Pancreas (tissue), 10 donors: Measurements from ENCODE around the gene OGG1. TPM values are rescaled to one million over a fixed set of nuclear protein-coding genes. Genes with fewer than 3 reads are reported as not detected.

Source experiments
- ATAC-seq, 4 donors: fragments of 200-7000 bp; cut with Tn5 transposase; one replicate each; pipeline versions ENCODE4 v1.8.0 to v1.9.1; 2020; ENCODE audit warnings: mild to moderate bottlenecking in 4 of 4, moderate library complexity in 4 of 4
- DNase-seq, 6 donors: peaks; one replicate each; pipeline ENCODE4 v3.0.0-alpha.2; 2020
- FAIRE-seq: peaks from 2 replicates; lab custom pipeline; 2012; peaks lifted over from hg19 to GRCh38; lab: Jason Lieb, UNC
- H3K27ac ChIP-seq, 4 donors: fragments of 200-600 bp; sonication (generic); 1 replicate in 3 of 4; 2 replicates in 1 of 4; pipeline versions ENCODE4 v1.5.0 to v1.8.0; 2020
- H3K27me3 ChIP-seq, 4 donors: fragments of 200-600 bp; one replicate each; pipeline ENCODE4 v1.8.0; 2021
- H3K36me3 ChIP-seq, 3 donors: fragments of 200-600 bp; sonication (generic) in 1 of 3; one replicate each; pipeline versions ENCODE4 v1.5.0 to v1.8.0; 2020 to 2021
- H3K4me1 ChIP-seq, 3 donors: fragments of 200-600 bp; one replicate each; pipeline ENCODE4 v1.8.0; 2021
- H3K4me3 ChIP-seq, 4 donors: fragments of 200-600 bp; sonication (generic) in 2 of 4; one replicate each; pipeline versions ENCODE4 v1.5.0 to v1.8.0; 2020 to 2021
- H3K9me3 ChIP-seq, 4 donors: fragments of 200-600 bp; one replicate each; pipeline ENCODE4 v1.8.0; 2021
- CTCF ChIP-seq, 4 donors: fragments of 200-600 bp; sonication (generic) in 3 of 4; IDR thresholded peaks; one replicate each; pipeline versions ENCODE4 v1.5.0 to v1.8.0; 2021; ENCODE audit warnings: antibody characterized with exemption in 4 of 4
- WGBS, 2 donors: extraction: QIAGEN DNeasy Blood & Tissue Kit; methylation state at CpG; one replicate each; pipeline ENCODE4 v1.1.7; 2013; 5-methylcytosine and 5-hydroxymethylcytosine counted together
- intact Hi-C, 3 donors: fragments of 100-400 bp; cut with DNase I; formaldehyde crosslinking; loops; one replicate each; pipeline versions ENCODE4 v1.11.1 to v1.14.2; 2022
- polyA plus RNA-seq, 2 donors: library from polyadenylated mRNA; stranded (reverse); fragments of 200-250 nt; gene quantifications; one replicate each; pipeline ENCODE4 v1.2.3, GENCODE V29; 2013
- total RNA-seq, 6 donors: library from RNA; stranded (reverse); fragmentation: NEBNext Ultra II Directional in 4 of 6; extraction: Animal tissue kit (Norgen Biotek cat#: 25700) in 4 of 6; gene quantifications; one replicate each; pipeline versions ENCODE4 v1.2.1 to v1.2.4, GENCODE V29; 2021 to 2023
- donor health status: healthy with polysubstance abuse.
- donor health status: DM: no; HTN: no; CAD: no; lungs with moderate emphysema.
- donor health status: DM: no; HTN: no; CAD: no.
- donor health status: control.
- donor health status: control.
- donor health status: Bipolar disorder and iron deficiency.
- donor health status: DM: yes; HTN: yes; CAD: no.
- donor health status: DM: no; HTN: no; CAD: no.
- donor health status: DM: no; HTN: no; CAD: no.
- donor health status: DM: yes; HTN: yes; CAD: no.

Gene OGG1
- total and polyA plus RNA-seq, 8 donors = 5.9 to 13.9 (median 9.1) TPM

- Histone ChIP-seq H3K4me3 (no peak overlapping the region), H3K27ac (no peak overlapping the region), H3K36me3 (peaks cover 0 to 8% (median 0%) of the 10 kb centered on the region in 3 donors), H3K9me3 (no peaks in the 10 kb centered on the region), H3K4me1 (no peaks in the 10 kb centered on the region), H3K27me3 (no peaks in the 10 kb centered on the region)
- ATAC-seq (no peak), FAIRE-seq (no peak), DNase-seq (no peak)
- 61 to 75% methylated on average over 1 of the region's 1 CpG for WGBS, 2 donors
- TF ChIP-seq CTCF (IDR thresholded peaks at IDR 0.05) = no peak
- intact Hi-C loops = no loop called here
Measured at GRCh38 chr3:9777694-9778021, 27.9 kb downstream of the OGG1 start.

- H3K9me3 ChIP-seq = no peaks in the 10 kb centered on the region
- no peak overlapping the region for H3K4me3 ChIP-seq
- H3K4me1 ChIP-seq = no peaks in the 10 kb centered on the region
- H3K27me3 ChIP-seq = no peaks in the 10 kb centered on the region
- intact Hi-C loops = no loop called here
- FAIRE-seq (no peak), ATAC-seq (peak in 3 of 4 donors; percentile 36 to 49 (median 46)), DNase-seq (no peak)
- peaks cover 0 to 8% (median 0%) of the 10 kb centered on the region in 3 donors for H3K36me3 ChIP-seq
- H3K27ac ChIP-seq = no peak overlapping the region
- no peak for TF ChIP-seq CTCF (IDR thresholded peaks at IDR 0.05)
- 68 to 74% methylated on average over 5 of the region's 5 CpGs for WGBS, 2 donors
Measured at GRCh38 chr3:9778143-9779074, 28.7 kb downstream of the OGG1 start.

GRCh38 chr3:9779075-9779593, 29.4 kb downstream of the OGG1 start:
- Histone ChIP-seq H3K27me3 (no peaks in the 10 kb centered on the region), H3K27ac (no peak overlapping the region), H3K4me1 (no peaks in the 10 kb centered on the region), H3K9me3 (no peaks in the 10 kb centered on the region), H3K36me3 (peaks cover 0 to 15% (median 0%) of the 10 kb centered on the region in 3 donors), H3K4me3 (no peak overlapping the region)
- no peak for DNase-seq
- no peak for FAIRE-seq
- ATAC-seq = no peak
- no peak for TF ChIP-seq CTCF (IDR thresholded peaks at IDR 0.05)
- intact Hi-C loops = no loop called here
- WGBS, 2 donors = 84 to 85% methylated on average over 6 of the region's 6 CpGs

GRCh38 chr3:9779721-9780457, 30.1 kb downstream of the OGG1 start:
- intact Hi-C loops = no loop called here
- ATAC-seq (peak in 3 of 4 donors; percentile 19 to 72 (median 46)), FAIRE-seq (no peak), DNase-seq (no peak)
- WGBS, 2 donors = 85 to 89% methylated on average over 7 to 8 of the region's 8 CpGs
- TF ChIP-seq CTCF (IDR thresholded peaks at IDR 0.05) = no peak
- no peak overlapping the region for H3K4me3 ChIP-seq
- H3K27me3 ChIP-seq = no peaks in the 10 kb centered on the region
- H3K9me3 ChIP-seq = no peaks in the 10 kb centered on the region
- no peaks in the 10 kb centered on the region for H3K4me1 ChIP-seq
- H3K27ac ChIP-seq = peak overlapping the region in 1 of 4 donors; percentile 33
- peaks cover 0 to 18% (median 0%) of the 10 kb centered on the region in 3 donors for H3K36me3 ChIP-seq
